ENCODE results near the gene TMOD3.

GRCh38 chr15:51932161-51932560 is 102.7 kb downstream of the TMOD3 start:
- TF ChIP-seq ELF4 (IDR thresholded peaks at IDR 0.05) (no peak), SP1 (IDR thresholded peaks at IDR 0.05) (no peak), SUZ12 (IDR thresholded peaks at IDR 0.05) (no peak), BHLHE40 (IDR thresholded peaks at IDR 0.05; ENCODE audit: borderline replicate concordance) (no peak), FOXM1 (IDR thresholded peaks at IDR 0.05; ENCODE audit: borderline replicate concordance) (no peak), FOXA1 (IDR thresholded peaks at IDR 0.05) (no peak)
